HG03025 (cell line): ENCODE measurements around the gene CPLANE2.

ENCODE experiments used
- ATAC-seq: cut with Tn5 transposase; IDR thresholded peaks from one replicate; pipeline ENCODE4 v1.9.1; 2021; ENCODE audit warnings: mild to moderate bottlenecking, moderate library complexity; ENCODE audit not compliant: unreplicated experiment, low FRiP score

The CPLANE2 gene

GRCh38 chr1:16195518-16195905 lies 41.5 kb downstream of the CPLANE2 start:
- ATAC-seq, result no peak

- no peak for ATAC-seq
Measured at GRCh38 chr1:16191916-16192546, 45.0 kb downstream of the CPLANE2 start.

- no peak for ATAC-seq
Measured at GRCh38 chr1:16191309-16191708, 45.7 kb downstream of the CPLANE2 start.

- no peak for ATAC-seq
Measured at GRCh38 chr1:16189921-16190621, 46.9 kb downstream of the CPLANE2 start.

GRCh38 chr1:16189003-16189402 lies 48.0 kb downstream of the CPLANE2 start:
- ATAC-seq, result no peak

- ATAC-seq, result no peak
Measured at GRCh38 chr1:16187748-16188401, 49.1 kb downstream of the CPLANE2 start.

GRCh38 chr1:16186655-16187235 lies 50.2 kb downstream of the CPLANE2 start:
- ATAC-seq, result no peak

GRCh38 chr1:16184557-16185303 lies 52.3 kb downstream of the CPLANE2 start:
- no peak for ATAC-seq

GRCh38 chr1:16183765-16184556 lies 53.0 kb downstream of the CPLANE2 start:
- ATAC-seq, result no peak

GRCh38 chr1:16183179-16183578 lies 53.8 kb downstream of the CPLANE2 start:
- no peak for ATAC-seq

- no peak for ATAC-seq
Measured at GRCh38 chr1:16181887-16182719, 54.9 kb downstream of the CPLANE2 start.
